ENCODE measurements around the gene PHACTR1.

DNA sequence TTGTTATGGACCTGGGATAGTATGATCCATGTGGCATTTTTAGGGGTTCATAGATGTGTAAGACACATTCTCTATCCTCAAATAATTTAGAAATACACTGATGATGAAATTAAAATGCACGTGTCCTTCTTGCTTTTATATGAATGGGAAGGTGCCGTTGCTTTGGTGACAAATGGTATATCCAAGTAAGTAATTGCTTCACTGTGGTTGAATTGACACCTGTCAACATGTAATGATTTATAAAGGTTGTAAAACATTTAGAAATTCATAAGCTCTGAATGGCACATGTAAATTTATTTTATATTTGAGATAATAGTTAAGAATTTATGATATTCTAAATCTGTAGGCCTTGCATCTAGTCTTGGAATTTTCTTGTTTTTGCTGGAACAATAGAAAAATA lies 227.0 kb downstream of the PHACTR1 start:
- TF ChIP-seq CTCF (IDR thresholded peaks at IDR 0.05) (no peak), EP300 (IDR thresholded peaks at IDR 0.05) (no peak), POLR2A (IDR thresholded peaks at IDR 0.05) (no peak)
